Endothelial cell of umbilical vein (primary cell): ENCODE data around the gene RAB40C.

Experiments
- EZH2 ChIP-seq: IDR thresholded peaks from 2 replicates; pipeline ENCODE4 v1.6.1; 2012; ENCODE audit warnings: borderline replicate concordance, low read depth, mild to moderate bottlenecking, moderate library complexity, low read length, inconsistent platforms; ENCODE audit not compliant: severe bottlenecking
- GATA2 ChIP-seq: IDR thresholded peaks from 2 replicates; pipeline ENCODE4 v1.7.0; 2011; ENCODE audit warnings: low read depth, mild to moderate bottlenecking, moderate library complexity, mixed read lengths, low read length; ENCODE audit not compliant: insufficient read length, insufficient read depth
- JUN ChIP-seq: IDR thresholded peaks from 2 replicates; pipeline ENCODE4 v1.6.1; 2011; ENCODE audit warnings: borderline replicate concordance, low read depth; ENCODE audit not compliant: insufficient read length, insufficient read depth
- MAX ChIP-seq: IDR thresholded peaks from 2 replicates; pipeline ENCODE4 v1.6.1; 2011; ENCODE audit not compliant: insufficient read depth, insufficient read length
- MYC ChIP-seq: IDR thresholded peaks from one replicate; pipeline ENCODE4 v1.6.1; 2011; ENCODE audit warnings: mild to moderate bottlenecking, low read depth, low read length
- POLR2A ChIP-seq: IDR thresholded peaks from 2 replicates; pipeline ENCODE4 v1.6.1; 2012; ENCODE audit warnings: low read depth, mild to moderate bottlenecking, control low read depth, low read length
- POLR2AphosphoS5 ChIP-seq: IDR thresholded peaks from 2 replicates; pipeline ENCODE4 v1.6.1; 2012; ENCODE audit warnings: low read depth, mild to moderate bottlenecking, control low read depth, low read length, moderate library complexity; ENCODE audit not compliant: insufficient read depth
- TF ChIP-seq, protein P1 (sequence below), 2 donors: IDR thresholded peaks; 1 replicate in 1 of 2; 2 replicates in 1 of 2; pipeline ENCODE4 v1.5.1; 2011; ENCODE audit warnings: low read length in 2 of 2, mild to moderate bottlenecking in 2 of 2, moderate library complexity in 2 of 2, control low read depth in 1 of 2, inconsistent platforms in 1 of 2, low read depth in 1 of 2; ENCODE audit not compliant: insufficient read depth in 1 of 2; ENCODE audit errors: extremely low read depth in 1 of 2

DNA sequence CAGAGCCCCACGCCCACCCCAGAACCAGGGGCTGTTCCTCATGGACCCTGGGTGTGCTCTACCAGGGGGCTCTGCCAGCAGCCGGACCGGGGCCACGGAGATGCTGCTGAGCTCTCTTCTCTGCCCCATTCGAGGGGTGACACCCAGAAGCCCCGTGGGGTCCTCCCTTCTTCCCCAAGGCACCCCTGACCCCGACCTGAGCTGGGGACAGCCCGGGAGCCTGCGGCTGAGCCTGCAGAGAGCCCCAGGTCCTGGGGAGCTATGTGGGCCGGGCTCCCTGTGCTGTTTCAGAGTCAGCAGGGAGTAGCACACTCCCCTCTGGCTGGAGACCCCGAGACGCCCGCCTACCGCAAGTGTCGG, 30.9 kb upstream of the RAB40C start:
- TF ChIP-seq, protein P1, sequence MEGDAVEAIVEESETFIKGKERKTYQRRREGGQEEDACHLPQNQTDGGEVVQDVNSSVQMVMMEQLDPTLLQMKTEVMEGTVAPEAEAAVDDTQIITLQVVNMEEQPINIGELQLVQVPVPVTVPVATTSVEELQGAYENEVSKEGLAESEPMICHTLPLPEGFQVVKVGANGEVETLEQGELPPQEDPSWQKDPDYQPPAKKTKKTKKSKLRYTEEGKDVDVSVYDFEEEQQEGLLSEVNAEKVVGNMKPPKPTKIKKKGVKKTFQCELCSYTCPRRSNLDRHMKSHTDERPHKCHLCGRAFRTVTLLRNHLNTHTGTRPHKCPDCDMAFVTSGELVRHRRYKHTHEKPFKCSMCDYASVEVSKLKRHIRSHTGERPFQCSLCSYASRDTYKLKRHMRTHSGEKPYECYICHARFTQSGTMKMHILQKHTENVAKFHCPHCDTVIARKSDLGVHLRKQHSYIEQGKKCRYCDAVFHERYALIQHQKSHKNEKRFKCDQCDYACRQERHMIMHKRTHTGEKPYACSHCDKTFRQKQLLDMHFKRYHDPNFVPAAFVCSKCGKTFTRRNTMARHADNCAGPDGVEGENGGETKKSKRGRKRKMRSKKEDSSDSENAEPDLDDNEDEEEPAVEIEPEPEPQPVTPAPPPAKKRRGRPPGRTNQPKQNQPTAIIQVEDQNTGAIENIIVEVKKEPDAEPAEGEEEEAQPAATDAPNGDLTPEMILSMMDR (IDR thresholded peaks at IDR 0.05; ENCODE audit: extremely low read depth in 1 of 2, insufficient read depth in 1 of 2, low read depth in 1 of 2, low read length in 2 of 2): no peak
- no peak for TF ChIP-seq POLR2A
- no peak for TF ChIP-seq EZH2
- no peak for TF ChIP-seq MAX
- TF ChIP-seq POLR2AphosphoS5: no peak
- TF ChIP-seq JUN: no peak
- no peak for TF ChIP-seq MYC
- no peak for TF ChIP-seq GATA2
